Liver (tissue), 1 donor: ENCODE data around the gene KRTAP9-8.
"Not testable (repeated sequence)": the region's sequence is repeated elsewhere in the genome, so short reads cannot be mapped to it uniquely, and the experiment has no call there.

ENCODE experiments used
- MAX ChIP-seq: IDR thresholded peaks from 2 replicates; pipeline ENCODE4 v1.6.1; 2016; ENCODE audit warnings: antibody characterized with exemption
- ZBTB33 ChIP-seq: IDR thresholded peaks from 2 replicates; pipeline ENCODE4 v1.6.1; 2016; ENCODE audit warnings: antibody characterized with exemption

GRCh38 chr17:41255381-41256290, 17.8 kb downstream of the KRTAP9-8 start, which contains the start of gene KRTAP9-9:
- TF ChIP-seq MAX, ZBTB33: not testable (repeated sequence)
